Measurements from ENCODE around the gene FDXR.

Gene FDXR

DNA sequence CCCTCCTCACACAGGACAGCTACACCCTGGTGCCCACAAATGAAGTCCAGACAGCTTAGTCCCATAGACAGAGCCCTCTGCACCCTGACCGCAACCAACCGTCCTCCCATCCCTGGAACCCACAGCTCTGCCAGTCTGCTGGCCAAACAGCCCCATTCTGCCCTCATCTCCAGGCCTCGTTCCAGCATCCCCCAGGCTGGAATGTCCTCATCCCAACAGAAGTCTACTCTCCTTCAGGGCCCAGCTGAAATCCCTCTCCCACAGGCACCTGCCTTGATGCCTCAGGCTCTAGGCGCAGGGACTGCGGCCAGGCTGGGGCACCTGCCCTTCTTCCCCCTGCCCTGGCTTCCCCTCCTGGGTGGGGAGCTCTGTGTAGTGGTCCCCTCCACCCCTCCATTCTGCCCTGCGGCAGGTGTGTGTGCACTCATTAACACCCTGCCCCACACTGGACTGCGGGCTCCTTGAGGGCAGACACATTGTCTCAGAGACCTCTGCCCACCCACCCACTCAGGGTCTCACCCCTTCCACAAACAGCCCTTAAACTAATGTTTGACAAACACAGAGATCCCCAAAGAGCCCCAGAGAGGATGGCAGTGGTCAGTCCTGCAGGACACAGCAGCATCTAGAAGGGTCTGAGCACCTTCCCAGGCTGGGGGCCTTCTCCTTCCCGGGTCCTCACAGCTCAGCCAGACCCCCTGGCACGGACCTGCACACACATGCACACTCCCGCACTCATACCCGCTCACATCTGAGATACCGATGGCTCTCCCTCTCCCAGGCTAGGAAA, 13.9 kb downstream of the FDXR start:
- DNase-seq (ENCODE audit: low read depth in 2 of 2) = no peak

DNA sequence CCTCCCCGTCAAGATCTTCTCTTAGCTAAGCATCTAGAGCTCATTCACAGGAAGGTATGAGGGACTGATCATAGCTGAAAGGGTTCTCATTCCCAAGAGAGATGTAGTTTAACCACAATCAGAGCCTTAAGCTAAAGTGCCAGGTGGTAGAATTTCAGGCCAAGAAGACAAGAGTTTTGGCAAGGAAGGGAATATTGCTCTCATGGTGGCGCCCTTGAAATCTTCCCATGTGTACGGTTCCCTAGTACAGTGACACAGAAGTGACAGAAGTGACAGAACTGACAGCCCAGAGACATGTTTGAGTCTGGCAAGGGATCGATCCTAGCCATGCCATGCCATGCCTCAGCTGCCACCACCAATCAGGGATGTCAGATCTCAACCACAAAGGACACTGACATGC, 15.6 kb downstream of the FDXR start:
- no peak for DNase-seq (ENCODE audit: low read depth in 2 of 2)

DNA sequence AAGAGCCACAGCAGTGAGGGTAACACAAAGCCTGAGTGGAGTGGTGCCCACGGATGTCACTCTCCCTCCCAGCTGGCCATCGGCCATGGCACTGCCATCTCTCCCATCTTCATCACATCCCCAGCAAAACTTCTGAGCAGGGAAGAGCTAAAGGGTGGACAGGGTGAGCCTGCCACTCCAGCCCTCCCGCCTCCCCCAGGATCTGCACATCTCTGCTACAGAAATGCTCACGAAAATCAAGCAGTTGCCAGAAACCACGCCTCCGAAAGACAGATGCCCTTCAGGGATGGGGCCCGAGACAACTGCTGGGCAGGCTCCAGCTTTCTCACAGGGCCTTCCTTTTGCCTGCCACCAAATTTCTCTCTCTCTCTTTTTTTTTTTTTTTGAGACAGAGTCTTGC, 16.7 kb downstream of the FDXR start:
- no peak for DNase-seq (ENCODE audit: low read depth in 2 of 2)

DNA sequence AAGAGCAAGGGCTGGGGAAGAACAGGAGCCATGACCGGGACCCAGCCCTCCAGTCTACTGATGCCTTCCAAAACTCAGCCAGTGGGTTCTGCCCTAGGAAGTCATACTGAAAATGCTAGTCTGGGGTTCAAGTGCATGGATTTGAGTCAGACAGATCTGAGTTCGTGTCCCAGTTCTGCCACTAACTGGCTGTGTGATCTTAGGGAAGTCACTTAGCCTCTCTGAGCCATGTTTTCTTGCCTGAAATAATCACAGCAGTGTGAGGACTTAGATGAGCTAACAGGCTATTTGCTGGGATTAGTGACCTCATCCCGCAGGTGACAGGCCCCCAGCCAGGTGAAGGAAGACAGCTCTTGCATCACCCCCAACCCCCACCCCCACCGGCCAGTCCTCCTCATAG, 17.5 kb downstream of the FDXR start:
- DNase-seq (ENCODE audit: low read depth in 2 of 2) = no peak

DNA sequence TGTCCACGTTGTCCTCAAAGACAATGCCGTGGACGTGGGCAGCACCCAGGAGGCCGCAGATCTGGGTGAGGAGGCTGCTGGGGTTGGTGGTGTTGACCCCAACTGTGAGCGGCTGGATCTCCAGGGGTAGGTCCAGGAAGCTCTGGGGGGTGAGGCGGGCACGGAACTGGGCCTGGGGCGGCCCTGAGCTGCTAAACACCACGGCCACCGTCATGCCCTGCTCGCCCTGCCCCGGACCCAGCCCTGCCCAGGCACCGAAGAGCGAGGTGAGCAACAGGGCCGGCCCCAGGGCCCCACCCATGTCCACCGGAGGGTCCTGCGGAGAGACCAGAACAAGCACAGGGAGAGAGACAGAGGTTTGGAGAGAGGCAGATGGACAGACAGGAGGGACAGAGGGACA, 18.0 kb downstream of the FDXR start:
- no peak for DNase-seq (ENCODE audit: low read depth in 2 of 2)

DNA sequence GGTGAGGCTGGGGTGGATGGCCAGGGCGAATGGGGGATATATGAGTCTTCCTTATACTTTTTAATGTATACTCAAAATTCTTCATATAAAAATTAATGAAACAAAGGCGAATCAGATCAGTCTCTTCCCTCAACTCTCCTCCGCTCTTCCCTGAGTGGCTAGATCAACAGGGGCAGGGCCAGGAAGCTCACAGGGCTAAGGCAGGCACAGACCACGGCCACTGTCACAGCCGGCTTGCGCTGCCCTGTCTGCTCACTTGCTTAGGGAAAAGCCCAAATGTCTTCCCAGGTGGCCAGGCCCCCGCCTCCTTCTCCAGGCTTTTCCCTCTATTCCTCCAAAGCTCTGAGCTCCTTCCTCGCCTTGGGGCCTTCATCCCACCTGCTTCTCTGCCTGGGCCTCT, 19.1 kb downstream of the FDXR start:
- DNase-seq (ENCODE audit: low read depth in 2 of 2) = no peak

DNA sequence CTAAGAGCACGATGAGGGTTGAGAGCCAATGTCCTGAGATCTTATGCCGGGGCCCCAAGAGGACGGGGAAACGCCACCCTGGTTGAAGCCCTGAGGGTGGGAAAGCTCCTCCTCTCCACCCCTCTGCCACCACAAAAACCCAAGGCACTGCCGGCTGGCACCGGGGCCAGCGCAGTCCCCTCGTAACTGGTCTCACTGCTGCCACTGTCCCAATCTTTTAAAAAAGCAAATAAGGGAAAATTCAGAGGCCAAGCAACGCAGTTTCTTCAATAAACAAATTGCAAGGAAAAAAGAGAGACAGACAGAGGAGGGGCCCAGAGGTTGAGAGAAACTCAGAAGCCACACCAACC, 19.8 kb downstream of the FDXR start:
- no peak for DNase-seq (ENCODE audit: low read depth in 2 of 2)

DNA sequence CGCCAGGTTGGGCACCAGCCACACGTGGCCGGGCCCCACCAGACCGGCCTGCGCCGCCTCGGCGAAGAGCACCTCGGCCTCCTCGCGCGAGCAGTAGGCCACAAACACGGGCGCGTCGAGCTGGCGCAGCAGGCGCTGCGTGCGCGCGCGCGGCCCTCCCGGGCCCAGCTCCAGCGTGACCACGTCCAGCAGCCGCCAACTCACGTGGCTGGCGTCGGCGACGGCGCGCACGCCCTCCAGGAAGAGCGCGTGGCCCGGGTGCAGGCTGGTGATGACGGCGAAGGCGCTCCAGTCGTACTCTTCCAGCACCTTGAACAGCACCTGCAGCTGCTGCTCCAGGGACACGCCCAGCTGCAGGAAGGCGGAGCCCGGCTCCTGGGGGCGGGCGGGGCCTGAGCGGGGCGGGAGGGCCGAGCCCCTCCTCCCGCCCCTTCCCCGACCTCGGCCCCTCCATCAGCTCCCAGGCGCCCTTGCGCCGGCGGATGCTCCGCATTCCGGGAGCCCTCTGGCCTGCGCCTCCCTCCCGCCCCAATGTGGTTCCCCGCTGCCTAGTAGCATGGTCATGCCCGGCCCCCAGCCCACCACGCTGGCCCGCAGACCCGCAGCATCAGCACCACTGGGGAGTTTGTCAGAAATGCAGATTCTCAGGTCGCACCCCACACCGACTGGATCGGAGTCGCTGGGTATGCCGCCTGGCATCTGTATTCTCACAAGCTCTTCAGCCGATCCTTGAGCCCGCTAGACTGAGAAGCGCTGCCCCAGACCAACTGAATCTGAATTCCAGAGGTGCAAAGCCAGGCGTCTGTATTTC, 20.4 kb downstream of the FDXR start:
- DNase-seq (ENCODE audit: low read depth in 2 of 2) = no peak

DNA sequence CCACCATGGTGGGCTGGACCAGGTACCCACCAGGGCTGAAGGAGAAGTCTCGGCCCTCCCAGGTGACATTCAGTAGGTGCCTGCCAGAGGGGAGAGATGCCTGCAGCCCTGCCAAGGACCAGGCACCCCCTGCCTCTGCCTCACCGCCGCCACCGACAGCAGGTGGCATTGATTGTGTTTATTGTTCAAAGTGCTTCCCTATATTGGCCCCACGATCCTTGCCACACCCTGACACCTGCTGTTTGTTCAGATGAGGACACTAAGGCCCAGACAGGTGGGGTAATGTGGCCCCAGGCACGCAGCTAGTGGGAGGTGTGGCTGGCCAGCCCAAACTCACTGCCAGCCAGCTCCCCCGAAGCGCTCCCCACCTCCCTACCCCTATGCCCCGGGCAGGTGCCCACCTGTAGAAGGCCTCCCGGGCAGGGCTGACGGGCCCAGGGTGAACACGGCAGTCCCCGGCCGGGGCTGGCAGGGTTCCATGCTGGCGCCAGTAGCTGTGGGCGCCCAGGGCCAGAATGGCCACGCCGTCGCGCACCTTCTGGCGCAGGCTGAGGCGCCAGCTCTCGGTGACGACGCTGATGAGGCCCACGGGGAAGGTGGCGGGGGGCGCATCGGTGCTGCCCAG, 21.1 kb downstream of the FDXR start:
- DNase-seq (ENCODE audit: low read depth in 2 of 2) = no peak

DNA sequence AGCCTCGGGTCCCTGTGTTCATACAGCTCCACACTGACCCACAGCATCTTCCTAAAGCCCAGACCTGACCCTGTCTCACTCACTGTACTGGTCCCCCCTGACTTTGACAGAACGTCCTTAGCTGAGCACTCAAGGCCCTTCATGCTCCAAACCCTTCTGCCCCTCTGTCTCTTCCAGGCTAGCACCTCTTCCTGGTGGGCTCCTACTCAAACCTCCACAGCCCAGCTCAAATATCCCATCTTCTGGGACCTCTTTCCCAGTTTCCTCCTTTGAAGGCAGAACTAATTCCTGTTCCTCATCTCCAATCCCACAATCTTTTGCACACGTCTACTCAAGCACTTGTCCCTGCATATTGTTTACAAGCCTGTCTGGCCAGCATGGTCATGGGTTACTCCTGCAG, 21.9 kb downstream of the FDXR start:
- DNase-seq (ENCODE audit: low read depth in 2 of 2) = no peak

DNA sequence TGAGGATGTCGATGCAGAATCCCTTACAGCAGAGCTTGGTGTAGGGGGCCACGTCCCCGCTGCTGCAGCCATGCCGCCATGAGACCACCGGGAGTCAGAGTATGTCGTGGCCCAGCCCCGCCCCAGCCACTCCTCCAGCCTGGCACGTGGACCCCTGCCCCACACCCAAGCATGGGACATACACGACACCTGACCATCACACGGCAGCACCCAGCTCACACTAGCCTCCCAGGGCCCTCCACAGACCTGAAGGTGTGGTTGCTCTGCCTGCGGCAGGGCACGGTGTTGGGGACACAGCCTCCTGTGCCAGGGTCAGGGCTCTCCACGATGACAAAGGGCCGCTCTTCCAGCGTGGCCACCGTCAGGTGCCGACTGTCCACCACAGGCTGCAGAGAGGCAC, 22.5 kb downstream of the FDXR start:
- no peak for DNase-seq (ENCODE audit: low read depth in 2 of 2)

DNA sequence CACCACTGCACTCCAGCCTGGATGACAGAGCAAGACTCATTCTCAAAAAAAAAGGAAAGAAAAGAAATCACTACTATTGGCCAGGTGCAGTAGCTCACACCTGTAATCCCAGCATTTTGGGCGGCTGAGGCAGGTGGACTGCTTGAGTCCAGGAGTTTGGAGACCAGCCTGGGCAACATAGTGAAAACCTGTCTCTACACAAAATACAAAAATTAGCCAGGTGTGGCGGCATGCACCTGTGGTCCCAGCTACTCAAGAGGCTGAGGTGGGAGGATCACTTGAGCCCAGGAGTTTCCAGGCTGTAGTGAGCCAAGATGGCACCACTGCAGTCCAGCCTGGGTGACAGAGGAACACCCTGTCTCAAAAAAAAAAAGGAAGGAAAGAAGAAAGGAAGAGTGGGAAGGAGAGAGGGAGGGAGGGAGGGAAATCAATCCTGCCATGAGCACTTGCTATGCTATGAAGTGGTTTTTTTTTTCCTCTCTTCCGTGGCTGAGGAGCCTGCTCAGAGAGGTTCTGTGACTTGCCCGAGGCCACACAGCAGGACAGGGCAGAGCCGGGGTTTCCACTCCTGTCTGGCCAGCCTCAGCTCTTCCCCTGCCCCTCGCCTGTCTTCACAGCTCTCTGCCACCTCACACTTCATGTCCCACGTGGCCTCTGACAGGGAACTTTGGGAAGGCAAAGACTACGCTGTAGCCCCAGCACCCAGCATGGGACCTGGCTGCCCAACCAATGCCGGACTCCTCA, 24.0 kb downstream of the FDXR start:
- no peak for DNase-seq (ENCODE audit: low read depth in 2 of 2)

DNA sequence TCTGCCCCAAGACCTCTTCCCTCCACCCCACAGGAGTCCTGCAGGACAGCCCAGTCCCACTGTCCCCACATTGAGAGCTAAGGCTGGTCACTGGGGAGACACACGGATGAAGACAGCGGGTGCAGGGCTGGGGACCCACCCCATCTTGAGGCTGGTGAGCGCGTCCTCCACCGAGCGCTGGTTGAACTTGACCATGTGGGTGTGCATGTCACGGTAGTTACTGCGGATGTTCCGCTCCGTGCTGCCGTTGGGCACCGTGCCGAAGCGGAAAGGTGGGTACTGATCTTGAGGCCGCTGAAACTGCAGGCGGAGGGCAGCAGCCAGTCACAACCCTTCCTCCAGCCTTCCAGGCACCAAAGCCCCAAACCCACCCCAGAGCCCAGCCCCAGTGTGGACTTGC, 26.2 kb downstream of the FDXR start:
- no peak for DNase-seq (ENCODE audit: low read depth in 2 of 2)

DNA sequence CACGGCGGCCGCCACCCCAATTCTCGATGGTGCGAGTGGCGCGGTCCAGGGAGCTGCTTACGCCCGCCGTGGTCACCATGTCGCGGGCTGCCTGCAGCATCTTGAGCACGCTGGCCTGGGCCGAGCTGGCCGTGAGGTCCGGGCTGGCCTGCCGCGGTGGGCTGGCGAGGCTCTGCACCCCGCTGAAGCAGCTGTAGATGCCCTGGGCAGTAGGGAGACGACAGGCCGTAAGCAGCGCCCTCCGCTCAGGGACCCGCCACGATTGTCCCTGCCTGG, 29.5 kb downstream of the FDXR start:
- DNase-seq (ENCODE audit: low read depth in 2 of 2) = no peak

DNA sequence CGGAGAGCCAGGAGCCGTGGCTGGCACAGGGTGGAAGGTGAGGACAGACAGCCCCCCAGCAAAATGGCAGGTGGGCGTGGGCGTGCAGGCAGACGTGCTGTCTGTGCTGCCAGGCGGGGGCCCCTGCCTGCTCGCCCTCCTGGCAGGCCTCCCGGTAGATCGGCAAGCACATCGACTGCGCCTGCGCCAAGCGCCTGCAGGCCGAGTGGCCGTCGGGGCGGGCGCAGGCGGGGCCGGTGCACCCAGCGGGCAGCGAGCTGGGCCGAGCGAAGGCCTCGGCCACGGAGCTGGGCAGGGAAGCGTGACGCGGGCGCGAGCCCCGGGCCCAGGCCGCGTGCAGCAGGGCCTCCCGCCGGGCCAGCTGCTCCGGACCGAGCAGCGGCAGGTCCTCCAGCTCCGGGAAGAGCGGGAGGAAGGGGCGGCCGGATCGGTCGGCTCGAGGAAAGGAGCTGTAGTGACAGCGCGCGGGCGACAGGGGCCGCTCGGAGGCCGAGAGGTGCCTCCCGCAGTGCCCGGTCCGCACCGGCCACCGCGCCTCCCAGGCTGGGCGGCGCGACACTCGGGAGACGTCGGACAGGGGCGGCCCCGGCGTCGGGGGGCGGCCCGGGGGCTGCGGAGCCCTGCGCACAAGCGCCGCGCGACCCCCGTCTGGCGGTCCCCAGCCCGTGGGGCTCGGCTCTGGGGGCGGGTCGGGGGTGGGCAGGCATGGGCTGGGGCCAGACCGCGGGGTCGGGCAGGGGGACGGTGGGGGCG, 30.0 kb downstream of the FDXR start:
- no peak for DNase-seq (ENCODE audit: low read depth in 2 of 2)

DNA sequence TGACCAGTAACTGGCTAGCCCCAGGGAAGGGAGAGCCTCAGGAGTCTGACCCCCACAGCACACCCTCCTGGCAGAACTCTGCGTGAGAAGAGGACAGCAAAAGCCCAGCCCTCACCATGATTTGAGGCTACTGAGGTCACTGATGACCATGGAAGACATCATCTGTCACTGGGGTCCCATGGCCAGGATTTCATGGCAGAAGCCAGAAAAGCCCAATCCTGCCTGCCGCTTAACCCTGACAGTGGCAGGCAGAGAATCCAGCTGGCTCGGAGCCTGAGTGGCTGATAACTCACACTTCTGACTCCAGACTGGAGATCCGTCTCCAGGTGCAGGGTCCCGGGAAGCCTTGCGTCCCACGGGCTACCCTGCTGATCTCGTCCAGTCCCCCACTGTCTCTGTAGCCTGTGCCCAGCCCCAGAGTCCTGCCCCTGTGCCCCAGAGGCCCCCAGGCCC, 30.6 kb downstream of the FDXR start:
- no peak for DNase-seq (ENCODE audit: low read depth in 2 of 2)

DNA sequence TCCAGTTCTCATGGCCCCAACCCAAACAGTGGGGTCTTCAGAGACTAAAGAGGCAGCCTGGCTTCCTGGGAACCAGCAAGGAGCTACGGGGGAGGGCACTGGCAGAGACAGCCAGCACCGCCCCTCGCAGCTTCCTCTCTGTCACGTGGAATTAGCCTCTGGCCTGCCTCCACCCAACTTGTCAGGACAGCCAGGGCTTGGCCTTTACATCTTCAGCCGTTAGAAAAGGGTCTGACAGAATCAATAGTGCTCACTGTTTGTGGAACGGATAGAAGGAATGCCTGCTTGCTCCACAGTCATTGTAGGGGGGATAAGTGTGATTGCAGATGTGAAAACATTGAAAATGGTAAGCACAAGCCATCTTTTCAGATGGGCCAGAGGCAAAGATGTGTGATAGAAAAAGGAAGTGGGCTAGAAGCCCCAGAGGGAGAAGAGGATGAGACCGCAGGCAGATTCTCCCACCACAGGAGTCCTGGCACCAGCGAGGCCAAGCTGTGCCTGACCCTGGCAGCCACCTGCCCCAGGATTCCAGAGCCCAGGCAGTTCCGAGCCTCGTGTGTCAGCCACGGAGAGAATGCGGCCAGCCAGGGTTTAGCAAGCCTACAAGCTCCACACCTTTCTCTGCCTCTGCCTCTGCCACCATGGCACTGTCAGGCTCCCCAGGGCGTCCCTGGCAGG, 31.7 kb downstream of the FDXR start:
- no peak for DNase-seq (ENCODE audit: low read depth in 2 of 2)

DNA sequence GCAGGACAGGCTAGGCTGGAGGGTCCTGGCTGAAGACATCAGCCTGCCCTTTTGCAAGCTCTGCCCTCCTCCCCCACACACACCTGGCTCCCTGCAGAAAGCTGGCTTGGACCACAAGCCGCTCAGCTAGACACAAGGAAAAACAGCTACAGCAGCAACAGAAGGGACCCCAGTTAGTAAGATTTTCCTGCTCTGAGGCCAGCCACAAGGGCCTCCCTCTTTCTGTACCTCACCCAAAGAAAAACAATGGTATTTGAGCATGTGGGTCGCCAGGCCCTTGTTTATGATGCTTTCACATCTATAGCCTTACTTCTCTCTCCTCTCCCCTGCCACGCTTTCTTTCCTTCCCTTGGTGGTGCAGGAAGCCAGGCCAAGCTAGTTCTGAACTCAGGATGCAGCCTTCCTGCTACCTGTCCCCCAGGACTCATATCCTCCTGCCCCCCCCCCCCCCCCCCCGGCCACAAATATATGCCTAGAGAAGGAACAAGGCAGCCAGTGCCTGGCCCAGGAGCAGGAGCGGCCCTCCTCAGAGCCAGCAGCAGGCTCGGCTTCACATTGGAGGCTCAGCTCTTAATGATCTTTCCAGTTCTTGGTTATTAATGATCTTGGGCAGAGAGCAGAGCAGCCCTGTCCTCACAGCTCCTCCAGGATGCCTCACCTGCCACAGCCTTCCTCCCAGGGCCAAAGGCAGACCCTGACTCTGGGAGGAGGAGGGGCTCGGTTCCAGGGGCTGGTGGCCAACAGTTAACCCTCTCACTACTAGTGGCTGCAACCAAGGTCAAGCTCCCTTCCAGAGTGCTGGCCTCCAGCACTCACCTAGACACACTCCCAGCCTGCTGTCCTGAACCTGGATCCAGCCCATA, 32.6 kb downstream of the FDXR start:
- no peak for DNase-seq (ENCODE audit: low read depth in 2 of 2)

DNA sequence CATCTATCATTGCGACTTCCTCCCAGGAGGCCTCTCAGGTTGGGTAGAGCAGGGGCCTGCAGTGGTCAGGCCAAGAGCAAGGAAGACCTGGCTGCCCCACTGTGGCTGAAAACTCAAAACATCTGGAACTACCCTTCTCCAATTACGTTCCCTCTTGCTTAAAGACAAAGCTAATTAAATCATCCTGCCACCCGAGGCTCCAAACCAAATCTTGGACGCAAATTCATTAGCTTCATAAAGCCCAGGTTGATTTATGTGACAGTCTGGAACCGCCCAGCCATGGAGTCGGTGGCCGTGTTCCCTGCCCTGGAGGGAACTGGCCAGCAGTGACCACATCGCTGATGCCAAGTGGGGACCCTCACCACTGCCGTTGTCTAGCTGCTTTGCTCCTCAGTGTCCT, 34.5 kb downstream of the FDXR start:
- DNase-seq (ENCODE audit: low read depth in 2 of 2) = no peak

All from stimulated activated CD8-positive, alpha-beta memory T cell treated with anti-CD3 and anti-CD28 coated beads, Interleukin-15, amount 100 ng/mL, for 4 hours (primary cell).